AG10803 (cell line): Measurements from ENCODE around the gene HLA-DPA1.

Experiments
- DNase-seq: peaks from one replicate; pipeline ENCODE4 v3.0.0; 2010; ENCODE audit warnings: low read depth
- H3K4me3 ChIP-seq: 2 replicates; pipeline ENCODE4 v1.5.1; 2011; ENCODE audit warnings: mild to moderate bottlenecking, low read length, control low read depth
- CTCF ChIP-seq: conservative IDR thresholded peaks from 2 replicates; pipeline ENCODE4 v1.5.1; 2011; ENCODE audit warnings: mild to moderate bottlenecking, low read length, control low read depth, inconsistent platforms

The HLA-DPA1 gene

GRCh38 chr6:33088931-33089620 is 15.6 kb upstream of the HLA-DPA1 start:
- H3K4me3 ChIP-seq, result no peak overlapping the region
- no peak for TF ChIP-seq CTCF
- DNase-seq, result no peak

GRCh38 chr6:33088258-33088930 is 14.9 kb upstream of the HLA-DPA1 start:
- no peak for TF ChIP-seq CTCF
- no peak for DNase-seq
- H3K4me3 ChIP-seq, result no peak overlapping the region

GRCh38 chr6:33085627-33086026 is 12.2 kb upstream of the HLA-DPA1 start:
- no peak overlapping the region for H3K4me3 ChIP-seq
- DNase-seq, result no peak
- TF ChIP-seq CTCF, result no peak

- TF ChIP-seq CTCF, result peak; percentile 29
- peak; percentile 10 for DNase-seq
Measured at GRCh38 chr6:33082702-33083101, 9.3 kb upstream of the HLA-DPA1 start.

GRCh38 chr6:33081098-33081824 is 7.8 kb upstream of the HLA-DPA1 start:
- DNase-seq, result no peak
- H3K4me3 ChIP-seq, result peak overlapping the region; percentile 50
- TF ChIP-seq CTCF, result no peak

More at GRCh38 chr6:33082702-33083101, 9.3 kb upstream of the HLA-DPA1 start:
- no peak overlapping the region for H3K4me3 ChIP-seq

- DNase-seq, result peak; percentile 29
- no peak for TF ChIP-seq CTCF
- H3K4me3 ChIP-seq, result peak overlapping the region; percentile 50
Measured at GRCh38 chr6:33080127-33081089, 7.0 kb upstream of the HLA-DPA1 start.
